Glomerular visceral epithelial cell (primary cell): ENCODE results near the gene KCNA3.
"Not testable (repeated sequence)": the region's sequence is repeated elsewhere in the genome, so short reads cannot be mapped to it uniquely, and the experiment has no call there.

ENCODE experiments used
- DNase-seq: peaks from one replicate; pipeline ENCODE4 v3.0.0-alpha.2; 2016; ENCODE audit errors: extremely low spot score

KCNA3 gene

DNA sequence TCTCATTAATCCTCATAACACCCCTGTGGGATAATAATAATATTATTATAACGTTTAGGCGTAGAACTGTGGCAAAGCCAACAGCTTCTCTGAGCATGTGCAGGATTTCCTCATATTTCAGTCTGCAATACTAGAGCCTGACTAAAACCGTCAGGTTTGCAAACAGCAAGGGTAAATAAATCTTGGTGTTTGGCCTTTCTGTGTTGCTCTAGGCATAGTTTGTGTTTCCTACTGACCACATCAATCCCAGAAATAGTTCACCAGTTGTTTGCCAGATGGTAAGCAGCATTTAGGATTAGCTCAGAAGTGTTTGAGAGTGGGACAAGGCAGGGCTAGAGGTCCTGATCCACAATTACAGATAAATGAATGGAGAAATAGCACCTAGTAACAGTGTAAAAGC is 2.8 kb upstream of the KCNA3 start:
- no peak for DNase-seq

DNA sequence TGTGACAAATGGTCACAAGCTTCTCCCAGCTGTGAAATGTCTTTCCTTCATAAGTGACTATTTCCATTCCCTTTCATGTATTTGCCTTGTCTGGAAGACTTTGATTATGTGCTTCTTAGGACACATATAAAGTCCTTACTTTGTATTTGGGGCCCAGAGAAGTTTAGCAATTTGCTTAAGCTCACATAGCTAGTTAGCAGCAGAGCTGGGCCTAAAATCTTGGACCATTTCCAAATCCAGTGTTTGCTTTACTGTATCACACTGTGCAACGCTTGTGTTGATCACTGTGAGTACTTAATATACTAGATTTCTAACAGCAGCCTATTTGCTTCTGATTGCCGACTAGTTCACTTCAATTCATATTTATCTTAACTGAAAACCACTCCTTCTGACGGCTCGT is 2.2 kb upstream of the KCNA3 start:
- no peak for DNase-seq

DNA sequence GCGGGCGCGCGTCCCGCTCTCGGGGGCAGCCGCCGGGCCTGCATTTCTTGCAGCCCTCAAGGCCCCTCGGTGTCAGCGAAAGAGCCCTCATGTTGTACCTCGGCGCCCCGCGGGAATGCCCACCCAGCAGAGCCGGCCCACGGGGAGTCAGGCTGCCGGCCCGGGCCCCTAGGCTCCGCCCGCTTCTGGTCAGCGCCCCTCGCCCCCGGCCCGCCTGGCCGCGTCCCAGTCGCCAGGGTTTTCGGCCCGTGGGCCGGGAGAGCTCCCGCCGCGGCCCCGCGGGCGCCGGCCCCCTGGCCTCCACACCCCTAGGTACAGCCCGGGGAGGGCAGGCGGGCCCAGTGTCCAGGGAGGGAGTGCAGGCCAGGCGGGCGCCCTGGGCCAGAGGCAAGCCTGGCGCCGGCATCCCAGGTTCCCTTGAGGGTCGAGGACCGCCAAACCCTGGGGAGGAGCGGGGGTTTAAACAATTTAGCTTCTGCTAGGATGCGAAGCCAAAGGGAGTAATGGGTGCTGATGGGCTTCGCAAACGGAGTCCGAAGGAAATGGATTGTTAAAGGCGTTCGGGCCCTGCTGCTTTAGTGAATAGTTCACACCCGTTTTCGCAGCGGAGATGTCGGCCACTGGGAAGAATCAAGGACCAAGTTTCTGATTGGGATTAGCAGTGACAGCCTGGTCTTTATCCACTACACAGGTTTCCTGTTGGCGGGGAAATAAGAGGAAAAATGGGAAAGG is 486 bp upstream of the KCNA3 start:
- DNase-seq: no peak

DNA sequence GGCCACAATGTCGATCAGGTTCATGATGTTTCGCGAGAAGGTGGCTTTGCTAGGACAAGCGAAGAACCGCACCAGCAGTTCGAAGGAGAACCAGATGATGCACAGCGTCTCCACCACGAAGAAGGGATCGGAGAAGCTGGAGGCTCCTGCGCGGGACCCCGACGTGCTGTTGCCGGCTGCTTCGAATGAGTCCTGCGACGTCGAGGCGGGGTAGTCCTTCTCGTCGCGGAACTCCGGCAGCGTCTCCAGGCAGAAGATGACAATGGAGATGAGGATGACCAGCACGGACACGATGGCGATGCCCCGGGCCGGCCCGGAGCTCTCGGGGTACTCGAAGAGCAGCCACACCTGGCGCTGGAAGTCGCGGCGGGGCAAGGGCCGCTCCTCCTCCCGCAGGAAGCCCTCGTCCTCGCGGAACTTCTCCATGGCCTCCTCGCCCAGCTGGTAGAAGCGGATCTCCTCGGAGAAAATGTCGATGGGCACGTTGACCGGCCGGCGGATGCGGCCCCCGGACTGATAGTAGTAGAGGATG is 869 bp downstream of the KCNA3 start:
- no peak for DNase-seq

DNA sequence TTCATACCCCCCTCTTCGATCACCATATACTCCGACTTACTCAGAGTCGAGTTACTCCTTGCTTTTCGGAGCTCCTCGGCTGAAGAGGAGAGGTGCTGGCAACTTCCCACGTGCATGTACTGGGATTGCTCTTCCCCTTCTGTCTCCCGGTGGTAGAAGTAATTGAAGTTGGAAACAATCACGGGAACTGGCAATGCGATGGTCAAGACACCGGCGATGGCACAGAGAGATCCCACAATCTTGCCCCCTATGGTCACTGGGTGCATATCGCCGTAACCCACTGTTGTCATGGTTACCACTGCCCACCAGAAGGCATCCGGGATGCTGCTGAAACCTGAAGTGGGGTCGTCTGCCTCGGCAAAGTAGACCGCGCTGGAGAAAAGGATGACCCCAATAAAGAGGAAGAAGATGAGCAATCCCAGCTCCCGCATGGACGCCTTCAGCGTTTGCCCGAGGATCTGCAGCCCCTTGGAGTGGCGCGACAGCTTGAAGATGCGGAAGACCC is 1.5 kb downstream of the KCNA3 start:
- DNase-seq: no peak

DNA sequence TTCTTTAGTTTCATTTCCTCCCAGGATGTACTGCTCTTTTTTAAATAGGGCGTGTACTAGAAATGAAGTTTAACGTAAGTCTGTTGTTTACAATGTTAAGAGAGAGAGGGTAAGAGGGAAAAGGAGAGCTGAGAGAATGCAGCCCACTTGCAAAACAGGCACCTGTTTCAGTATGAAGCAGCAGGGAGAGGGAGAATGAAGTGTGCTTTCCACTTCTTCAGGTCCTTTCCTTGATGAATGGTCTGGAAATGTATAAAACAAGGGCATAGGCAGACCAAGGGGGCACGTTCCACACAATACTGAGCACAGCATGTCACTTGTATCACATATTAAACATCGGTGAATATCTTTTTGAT is 2.0 kb downstream of the KCNA3 start:
- DNase-seq: no peak

DNA sequence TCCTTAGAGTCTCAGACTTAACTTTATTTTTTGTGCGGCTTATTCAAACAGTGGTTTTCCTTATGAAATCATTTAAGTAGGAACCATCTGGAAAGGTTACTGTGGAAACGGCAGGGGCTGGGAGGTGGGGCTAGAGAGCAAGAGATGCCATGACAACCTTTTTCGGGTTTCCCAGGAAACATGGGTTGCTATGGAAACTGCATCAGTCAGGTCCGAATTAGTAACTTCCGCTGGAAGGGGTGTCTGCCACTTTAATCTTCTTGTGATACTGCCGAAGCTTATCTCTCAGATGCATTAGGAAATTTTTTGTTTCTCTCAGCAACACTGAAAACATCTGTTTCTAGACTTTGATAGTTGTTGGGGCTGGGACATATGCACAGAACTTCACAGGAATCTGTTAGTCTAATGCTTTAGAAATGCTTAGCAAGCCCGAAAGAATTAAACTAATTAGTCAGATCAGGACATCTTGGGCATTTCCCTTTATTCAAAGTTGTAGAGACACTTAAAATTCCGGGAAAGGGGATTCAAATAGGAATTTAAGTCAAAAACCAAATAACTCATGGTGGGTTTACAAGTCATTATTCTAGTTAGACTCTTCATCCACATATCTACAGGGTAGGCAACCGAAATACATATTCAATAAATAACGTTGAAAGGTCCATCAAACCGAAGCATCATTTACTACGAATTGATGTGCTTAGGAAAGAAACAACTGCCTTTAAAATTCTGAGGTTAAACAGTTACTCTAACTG is 2.6 kb downstream of the KCNA3 start:
- no peak for DNase-seq

DNA sequence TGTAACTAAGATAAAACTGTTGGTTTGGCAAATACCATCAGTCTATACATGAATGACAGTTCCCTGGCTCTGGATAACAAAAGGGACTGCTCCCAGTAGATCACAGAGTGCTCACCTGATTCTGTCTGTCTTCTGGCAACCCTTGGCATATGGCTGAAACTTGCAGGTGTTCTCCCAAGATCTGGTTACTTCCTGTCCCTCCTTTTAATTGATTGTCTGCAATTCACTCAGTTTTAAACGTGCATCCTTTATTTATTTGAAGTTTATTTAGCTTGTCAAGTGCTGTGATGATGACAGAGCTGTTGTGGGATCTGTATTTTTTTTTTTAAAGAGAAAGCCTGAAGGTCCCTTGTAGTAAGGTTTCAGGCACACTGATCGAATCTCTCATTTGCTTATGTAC is 3.4 kb downstream of the KCNA3 start:
- DNase-seq: no peak

DNA sequence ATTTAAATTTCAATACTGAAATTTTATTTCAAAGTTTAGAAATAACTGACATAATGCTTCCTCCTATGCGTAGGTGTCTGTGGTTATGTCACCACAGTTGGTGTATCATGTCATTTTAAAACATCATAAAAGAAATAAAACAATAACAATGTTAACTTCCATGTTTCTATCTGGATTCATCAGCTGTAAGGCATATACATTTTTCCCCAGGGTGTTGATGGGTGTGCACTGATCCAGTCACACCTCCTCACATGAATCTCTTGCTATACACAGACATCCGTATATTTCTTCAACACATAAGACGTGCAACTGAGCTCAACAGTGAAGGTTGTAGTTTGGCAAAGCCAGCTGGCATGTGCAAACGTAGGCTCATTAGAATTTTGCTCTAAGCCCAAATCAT is 6.2 kb downstream of the KCNA3 start:
- no peak for DNase-seq

DNA sequence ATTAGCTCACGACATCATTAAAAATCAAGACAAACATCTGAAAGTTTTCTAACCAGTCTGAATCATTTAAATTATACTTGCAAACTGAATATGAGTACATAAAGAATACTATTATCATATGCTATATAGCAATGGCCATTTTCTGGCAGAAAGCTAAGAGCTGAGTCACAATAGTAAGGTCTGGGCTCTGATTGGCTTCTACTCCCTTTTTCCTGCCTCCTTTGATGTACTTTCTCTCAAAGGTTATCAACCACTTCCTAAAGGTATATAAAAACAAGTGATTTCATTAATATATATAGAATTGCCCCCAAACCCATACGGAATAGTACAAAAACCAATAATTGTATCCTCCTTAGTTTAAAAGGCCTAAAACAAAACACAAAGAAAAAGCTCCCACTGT is 7.0 kb downstream of the KCNA3 start:
- no peak for DNase-seq

DNA sequence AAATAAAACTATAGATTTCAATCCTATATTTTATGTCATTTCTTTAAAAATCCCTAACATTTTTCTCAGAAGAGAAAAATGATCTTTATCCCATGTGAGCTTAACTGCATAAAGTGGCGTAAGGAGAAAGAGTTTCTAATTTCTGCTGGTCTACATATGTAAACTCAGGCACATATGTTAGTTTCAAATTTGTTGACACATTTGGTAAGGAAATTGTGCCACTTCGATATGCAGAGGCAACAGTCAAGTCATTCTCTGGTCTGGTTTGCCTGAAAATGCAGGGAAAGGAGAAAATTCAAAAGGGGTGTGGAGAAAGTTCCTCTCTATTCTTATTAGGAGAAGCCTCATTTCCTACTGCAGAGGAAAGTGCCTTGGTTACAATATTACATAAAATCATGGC is 11.5 kb downstream of the KCNA3 start:
- DNase-seq: no peak

DNA sequence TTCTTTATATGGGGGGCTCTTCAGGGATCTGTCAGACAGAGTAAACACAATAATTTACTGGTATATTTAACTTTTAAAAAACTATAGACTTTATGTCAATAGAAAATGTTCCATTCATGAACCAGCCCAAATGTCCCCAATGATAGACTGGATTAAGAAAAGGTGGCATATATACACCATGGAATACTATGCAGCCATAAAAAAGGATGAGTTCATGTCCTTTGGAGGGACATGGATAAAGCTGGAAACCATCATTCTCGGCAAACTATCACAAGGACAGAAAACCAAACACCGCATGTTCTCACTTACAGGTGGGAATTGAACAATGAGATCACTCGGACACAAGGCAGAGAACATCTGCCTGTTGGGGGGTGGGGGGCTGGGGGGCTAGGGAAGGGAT is 15.2 kb downstream of the KCNA3 start:
- DNase-seq: not testable (repeated sequence)

DNA sequence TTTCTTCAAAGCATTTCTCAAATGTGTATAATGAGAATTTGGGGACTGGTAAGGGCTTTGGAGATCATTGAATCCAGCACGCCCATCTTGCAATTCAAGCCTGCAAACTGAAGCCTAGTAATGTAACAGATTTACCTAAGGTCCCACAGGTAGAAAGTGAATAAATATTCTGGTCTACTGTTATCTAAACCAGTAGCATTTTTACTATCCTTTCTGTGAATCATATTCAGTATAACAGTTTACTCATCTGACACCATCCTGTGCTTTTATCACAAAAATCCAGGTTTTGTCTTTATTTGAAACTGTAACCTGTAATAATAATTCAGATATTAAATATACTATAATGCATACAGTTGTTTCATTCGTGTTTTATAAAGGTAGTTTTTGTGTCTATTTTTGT is 17.4 kb downstream of the KCNA3 start:
- no peak for DNase-seq

DNA sequence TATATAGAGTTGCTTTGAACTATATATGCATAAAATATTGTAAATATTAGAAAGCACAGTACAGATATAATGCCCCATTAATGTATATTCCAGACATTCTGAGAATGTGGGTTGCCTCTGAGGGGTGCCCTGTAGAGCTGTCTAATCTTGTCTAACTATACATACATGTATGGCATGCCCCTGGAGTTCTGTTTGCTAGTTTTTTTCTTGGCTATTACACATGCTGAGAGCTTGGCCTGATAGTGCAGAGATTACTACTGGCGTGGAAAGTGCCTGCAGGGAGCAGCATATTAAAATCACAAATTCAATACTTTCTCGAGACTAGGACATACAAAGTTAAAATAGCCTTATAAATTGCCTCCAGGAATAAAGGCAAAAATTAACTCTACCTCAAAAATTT is 24.1 kb downstream of the KCNA3 start:
- no peak for DNase-seq

DNA sequence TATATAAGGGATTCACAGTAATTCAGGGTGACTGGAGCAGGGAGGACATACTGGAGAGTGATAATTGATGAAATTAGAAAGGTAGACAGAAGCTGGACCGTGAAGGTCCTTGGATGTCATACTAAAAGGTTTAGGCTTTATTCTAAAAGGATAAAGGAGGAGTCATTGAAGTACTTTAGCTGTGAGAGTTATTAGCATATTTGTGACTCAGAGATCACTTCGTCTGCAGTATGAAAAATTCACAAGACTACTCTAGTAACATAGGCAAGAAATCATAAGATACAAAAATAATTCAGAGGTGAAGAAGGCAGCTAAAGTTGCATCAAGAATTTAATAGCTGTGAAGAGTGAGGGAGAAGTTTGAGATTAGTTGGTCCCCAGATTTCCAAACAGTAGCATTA is 26.3 kb downstream of the KCNA3 start:
- no peak for DNase-seq

DNA sequence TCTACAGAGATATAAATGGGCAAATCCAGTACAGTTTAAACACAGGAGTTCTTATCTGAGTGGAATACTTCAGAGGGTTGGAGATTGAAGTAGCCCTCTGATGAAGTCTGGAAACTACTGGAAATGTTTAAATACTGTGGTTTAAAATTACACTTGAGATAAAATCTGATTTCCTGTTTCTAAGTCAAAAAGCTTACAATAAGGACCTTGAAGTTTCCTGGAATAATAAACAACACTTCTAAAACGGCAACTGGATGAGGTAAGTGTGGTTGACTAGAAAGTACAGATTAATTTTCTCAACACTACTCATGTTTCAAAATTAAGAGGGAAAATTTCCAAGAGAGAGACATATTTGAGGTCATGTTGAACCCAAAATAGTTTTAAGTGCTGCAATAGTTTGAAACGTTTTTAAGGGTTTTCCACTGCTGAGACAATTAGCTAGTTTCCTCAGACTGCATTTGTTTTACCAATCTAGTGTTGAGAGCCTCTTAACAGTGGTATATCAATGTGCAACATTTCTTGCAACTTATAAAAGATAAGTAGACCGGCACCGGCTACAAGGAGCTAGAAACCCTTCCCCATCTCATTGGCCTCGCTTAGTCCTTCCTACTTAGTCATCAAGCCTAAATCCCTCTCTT is 27.4 kb downstream of the KCNA3 start:
- no peak for DNase-seq

DNA sequence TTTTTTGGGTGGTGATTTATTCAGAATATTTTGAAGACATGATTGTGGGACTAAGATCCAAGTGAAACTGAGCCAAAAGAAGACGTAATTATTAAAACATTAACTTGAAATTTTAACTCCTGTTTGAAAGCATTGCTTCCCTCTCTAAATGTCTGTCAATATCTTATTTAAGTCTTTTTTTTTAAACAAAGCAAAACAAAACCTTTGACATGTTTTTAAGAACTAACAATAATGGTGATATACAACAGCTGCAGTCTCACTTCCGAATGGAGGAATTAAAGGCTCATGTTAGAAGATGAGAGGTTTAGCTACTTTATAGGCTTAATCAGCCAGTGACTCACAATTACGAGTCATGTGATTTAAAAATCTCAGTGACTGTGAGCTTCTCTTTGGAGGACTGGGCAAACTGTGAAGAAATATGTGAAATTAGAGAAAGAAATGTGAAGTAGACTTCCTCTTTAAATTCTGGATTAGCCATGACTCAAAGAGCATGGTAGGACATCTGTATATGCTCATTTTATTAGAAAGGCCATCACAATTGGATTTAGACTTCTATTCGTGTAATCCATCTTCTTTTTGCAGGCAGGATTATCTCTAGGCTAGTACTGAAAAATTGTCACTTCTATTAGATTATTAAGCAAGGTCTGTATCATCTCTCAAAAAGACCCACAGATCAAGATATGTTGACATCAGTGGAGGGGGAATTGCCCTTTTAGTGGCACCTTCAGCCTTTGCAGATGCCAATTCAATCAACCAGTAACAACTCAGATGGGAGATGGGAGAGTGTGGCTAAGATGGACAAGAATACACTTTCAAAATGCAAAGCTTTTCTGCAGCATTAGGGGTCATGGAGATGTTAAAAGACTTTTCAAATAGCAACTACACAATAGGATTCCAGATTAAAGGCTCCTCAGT is 28.7 kb downstream of the KCNA3 start:
- DNase-seq: no peak

DNA sequence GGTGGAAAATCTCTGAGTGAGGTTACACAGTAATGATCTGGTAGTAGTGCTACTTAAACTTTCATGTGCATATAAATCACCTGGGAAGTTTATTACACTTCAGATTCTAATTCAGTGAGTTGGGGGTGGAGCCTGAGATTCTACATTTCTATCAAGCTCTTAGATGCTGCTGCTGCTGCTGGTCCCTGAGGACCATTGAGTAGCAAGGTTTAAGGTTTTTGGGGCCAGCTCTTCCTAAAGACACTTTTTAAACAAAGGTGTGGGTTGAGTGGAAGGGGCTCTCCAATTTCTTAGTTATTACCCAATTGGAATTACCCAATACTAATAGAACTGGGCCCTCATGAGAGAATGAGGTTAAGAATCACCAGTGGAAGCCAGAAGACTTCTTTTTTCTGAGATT is 29.5 kb downstream of the KCNA3 start:
- DNase-seq: no peak

DNA sequence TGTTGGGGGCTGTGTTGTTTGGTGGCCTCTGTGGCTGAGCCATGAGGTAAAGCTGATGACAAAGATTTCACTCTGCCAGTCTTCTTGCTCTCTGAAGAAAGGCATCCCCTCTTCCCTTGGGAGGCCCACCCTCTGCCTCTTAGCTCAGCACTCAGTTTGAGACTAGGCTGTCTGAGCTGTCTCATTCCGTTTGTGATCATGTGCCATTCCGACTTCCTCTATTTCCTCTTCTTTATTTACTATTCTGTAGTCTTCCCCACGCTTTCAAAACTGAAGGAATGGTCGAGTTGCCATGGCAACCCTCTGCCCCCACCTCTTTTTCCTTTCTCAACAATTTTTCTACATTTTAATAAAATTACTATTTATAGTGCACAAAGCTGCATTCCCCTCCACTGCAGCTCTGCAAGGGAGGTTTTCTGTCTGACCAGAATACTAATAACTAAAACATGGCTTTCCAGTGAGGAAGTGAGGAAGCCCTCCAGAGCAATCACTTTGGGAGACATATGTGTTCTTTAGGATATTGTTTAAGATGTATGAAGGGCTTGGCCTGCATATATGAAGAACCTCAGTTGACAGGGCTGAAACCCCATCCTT is 30.8 kb downstream of the KCNA3 start:
- DNase-seq: no peak

DNA sequence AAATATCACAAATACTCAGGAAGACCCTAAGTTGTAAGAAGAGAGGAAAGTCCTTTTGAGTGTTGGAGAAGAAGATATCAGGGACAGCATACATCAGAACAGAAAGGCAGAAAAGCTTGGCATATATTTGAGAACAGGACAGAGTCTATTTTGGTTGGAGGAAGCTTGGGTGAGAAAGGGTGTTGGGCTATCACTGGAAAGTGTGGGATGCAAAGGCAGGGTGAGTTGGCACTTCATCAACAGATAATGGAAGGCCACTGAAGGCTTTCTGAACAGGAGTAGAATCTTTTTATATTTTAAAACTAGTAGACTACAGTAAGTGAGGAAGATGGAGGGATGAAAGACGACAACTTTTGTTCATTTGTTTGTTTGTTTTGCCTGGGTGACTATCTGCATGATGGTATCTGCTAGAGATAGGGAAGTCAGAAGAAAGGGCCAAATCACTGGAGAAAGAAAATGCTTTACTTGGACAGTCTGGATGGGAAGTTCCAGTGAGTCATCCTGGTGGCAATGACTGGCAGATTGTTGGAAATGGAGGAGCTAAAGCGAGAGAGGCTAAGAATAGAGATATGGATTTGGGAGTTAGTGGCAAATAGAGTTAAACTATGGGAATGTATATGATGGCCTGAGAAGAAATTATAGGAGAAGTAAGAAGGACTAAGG is 34.9 kb downstream of the KCNA3 start:
- no peak for DNase-seq

DNA sequence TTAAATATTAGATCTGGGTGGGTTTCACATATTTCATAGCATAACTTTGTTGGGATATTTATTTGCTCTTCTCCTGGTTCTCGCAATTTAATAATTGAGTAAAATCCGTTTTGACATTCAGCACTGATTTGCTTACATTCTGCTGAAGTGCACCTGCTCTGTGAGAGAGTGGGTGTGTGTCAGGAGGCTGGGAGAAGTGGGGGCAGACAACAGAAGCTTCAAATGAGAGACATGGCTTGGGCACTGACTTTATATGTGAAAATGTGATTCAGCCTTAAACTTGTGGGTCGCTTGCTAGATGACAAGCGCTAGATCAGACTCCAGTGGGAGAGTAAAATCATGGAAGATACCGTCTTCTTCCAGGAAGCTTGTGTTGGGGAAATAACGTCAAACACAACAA is 36.2 kb downstream of the KCNA3 start:
- DNase-seq: no peak
